ENCODE results near the gene NDUFA3.

NDUFA3 gene

GRCh38 chr19:54124393-54124792 lies 21.7 kb downstream of the NDUFA3 start:
- H3K4me3 ChIP-seq (ENCODE audit: low read depth, low read length): no peak overlapping the region
- no peak for TF ChIP-seq CTCF (IDR thresholded peaks at IDR 0.05; ENCODE audit: control insufficient read depth, extremely low read depth, insufficient read depth)
- DNase-seq (ENCODE audit: low read depth): no peak

- no peak for TF ChIP-seq CTCF (IDR thresholded peaks at IDR 0.05; ENCODE audit: control insufficient read depth, extremely low read depth, insufficient read depth)
- H3K4me3 ChIP-seq (ENCODE audit: low read depth, low read length): no peak overlapping the region
- DNase-seq (ENCODE audit: low read depth): no peak
Measured at GRCh38 chr19:54125713-54126112, 23.1 kb downstream of the NDUFA3 start.

GRCh38 chr19:54127688-54128440 lies 25.2 kb downstream of the NDUFA3 start:
- no peak for TF ChIP-seq CTCF (IDR thresholded peaks at IDR 0.05; ENCODE audit: control insufficient read depth, extremely low read depth, insufficient read depth)
- no peak overlapping the region for H3K4me3 ChIP-seq (ENCODE audit: low read depth, low read length)
- DNase-seq (ENCODE audit: low read depth): no peak

- no peak for DNase-seq (ENCODE audit: low read depth)
- H3K4me3 ChIP-seq (ENCODE audit: low read depth, low read length): no peak overlapping the region
- no peak for TF ChIP-seq CTCF (IDR thresholded peaks at IDR 0.05; ENCODE audit: control insufficient read depth, extremely low read depth, insufficient read depth)
Measured at GRCh38 chr19:54128441-54128725, 25.7 kb downstream of the NDUFA3 start.

GRCh38 chr19:54128796-54129616 lies 26.4 kb downstream of the NDUFA3 start:
- TF ChIP-seq CTCF (IDR thresholded peaks at IDR 0.05; ENCODE audit: control insufficient read depth, extremely low read depth, insufficient read depth): no peak
- DNase-seq (ENCODE audit: low read depth): no peak
- no peak overlapping the region for H3K4me3 ChIP-seq (ENCODE audit: low read depth, low read length)

GRCh38 chr19:54129617-54129996 lies 27.0 kb downstream of the NDUFA3 start:
- DNase-seq (ENCODE audit: low read depth): no peak
- no peak for TF ChIP-seq CTCF (IDR thresholded peaks at IDR 0.05; ENCODE audit: control insufficient read depth, extremely low read depth, insufficient read depth)
- H3K4me3 ChIP-seq (ENCODE audit: low read depth, low read length): no peak overlapping the region

Measured in LNCaP clone FGC (cell line).